ENCODE results near the gene ZFP42.
"Not testable (repeated sequence)": the region's sequence is repeated elsewhere in the genome, so short reads cannot be mapped to it uniquely, and the experiment has no call there.

- TF ChIP-seq CTCF (IDR thresholded peaks at IDR 0.05); RAD21 (conservative IDR thresholded peaks at IDR 0.05 in 1 of 2, IDR thresholded peaks at IDR 0.05 in 1 of 2); EHF (CRISPR knock-in tag; IDR thresholded peaks at IDR 0.05); NR3C1 (IDR thresholded peaks at IDR 0.05); REST (IDR thresholded peaks at IDR 0.05); GATA3 (IDR thresholded peaks at IDR 0.05; ENCODE audit: borderline replicate concordance); MAX (IDR thresholded peaks at IDR 0.05): not testable (repeated sequence)
Observed at GRCh38 chr4:187997991-187998390, 2.4 kb downstream of the ZFP42 start.

All from A549 (cell line).